Measurements from ENCODE around the gene APBA1.

GRCh38 chr9:69600314-69601047 lies 71.7 kb downstream of the APBA1 start:
- TF ChIP-seq ZNF780A (CRISPR knock-in tag; IDR thresholded peaks at IDR 0.05) (no peak), EZH2 (IDR thresholded peaks at IDR 0.05; ENCODE audit: borderline replicate concordance, low read depth, low read length) (no peak), POLR2A (conservative IDR thresholded peaks at IDR 0.05) (no peak)
